Esophagus squamous epithelium (tissue), 5 donors: ENCODE results near the gene INSRR. TPM values are rescaled to one million over a fixed set of nuclear protein-coding genes. Genes with fewer than 3 reads are reported as not detected.

Experiments
- DNase-seq: peaks from one replicate; lab custom pipeline; 2025; lab: John Stamatoyannopoulos, UW
- H3K27ac ChIP-seq, 4 donors: fragments of 200-600 bp; sonication (generic); one replicate each; pipeline ENCODE4 v1.5.1; 2016 to 2019; ENCODE audit warnings: mild to moderate bottlenecking in 1 of 4
- H3K27me3 ChIP-seq, 4 donors: fragments of 200-600 bp; sonication (generic); 1 replicate in 3 of 4; 2 replicates in 1 of 4; pipeline versions ENCODE4 v1.5.1 to v1.6.0; 2017 to 2021; ENCODE audit warnings: antibody characterized with exemption in 1 of 4
- H3K36me3 ChIP-seq, 3 donors: fragments of 200-600 bp; sonication (generic); one replicate each; pipeline ENCODE4 v1.5.1; 2016 to 2019
- H3K4me1 ChIP-seq, 3 donors: fragments of 200-600 bp; sonication (generic); one replicate each; pipeline ENCODE4 v1.5.1; 2017 to 2019
- H3K4me3 ChIP-seq, 4 donors: fragments of 200-600 bp; sonication (generic); 1 replicate in 3 of 4; 2 replicates in 1 of 4; pipeline ENCODE4 v1.5.1; 2016 to 2019; ENCODE audit warnings: mild to moderate bottlenecking in 2 of 4, moderate library complexity in 1 of 4
- H3K9me3 ChIP-seq, 3 donors: fragments of 200-600 bp; sonication (generic); one replicate each; pipeline ENCODE4 v1.5.1; 2016 to 2019
- CTCF ChIP-seq, 6 experiments: fragments of 450-650 bp in 4 of 6; fragments of 200-600 bp in 2 of 6; sonication (generic) in 2 of 6; IDR thresholded peaks; one replicate each; pipeline ENCODE4 v1.5.1; 2016 to 2019; ENCODE audit warnings: antibody characterized with exemption in 6 of 6, mild to moderate bottlenecking in 4 of 6, moderate library complexity in 4 of 6
- POLR2A ChIP-seq, 4 donors: fragments of 450-650 bp; IDR thresholded peaks; one replicate each; pipeline ENCODE4 v1.6.1; 2017; ENCODE audit warnings: antibody characterized with exemption in 4 of 4, mild to moderate bottlenecking in 4 of 4, moderate library complexity in 3 of 4
- WGBS, 2 donors: methylation state at CpG; one replicate each; pipeline ENCODE4 v1.1.5; 2018; 5-methylcytosine and 5-hydroxymethylcytosine counted together
- intact Hi-C: fragments of 100-400 bp; cut with DNase I; formaldehyde crosslinking; loops from one replicate; pipeline ENCODE4 v1.15.0; 2022
- total RNA-seq, 4 donors: library from RNA; depleted of rRNA; stranded (reverse); fragments of >200 nt; gene quantifications; one replicate each; pipeline ENCODE4 v1.1.0, GENCODE V29; 2016
- donor health status: DM: yes; HTN: yes; CAD: no.

The INSRR gene
- total RNA-seq, 4 donors from 2014 or later: not detected

- 70% methylated on average over 4 of the region's 4 CpGs; no CpG with 5 or more reads in 1 of the 2 donors for WGBS, 2 donors
- H3K27me3 ChIP-seq: peaks cover 0 to 88% (median 0%) of the 10 kb centered on the region in 4 donors
These were observed 22.7 kb upstream of the INSRR start for GRCh38 chr1:156881663-156882062.

GRCh38 chr1:156881101-156881500, 22.2 kb upstream of the INSRR start:
- Histone ChIP-seq H3K9me3 (no peaks in the 10 kb centered on the region), H3K4me3 (no peak overlapping the region), H3K36me3 (no peaks in the 10 kb centered on the region), H3K27me3 (peaks cover 0 to 88% (median 0%) of the 10 kb centered on the region in 4 donors), H3K27ac (no peak overlapping the region), H3K4me1 (no peaks in the 10 kb centered on the region)
- WGBS, 2 donors: 50 to 52% methylated on average over 4 to 8 of the region's 10 CpGs
- intact Hi-C loops: no loop called here
- DNase-seq: no peak
- TF ChIP-seq CTCF (IDR thresholded peaks at IDR 0.05): no peak
- TF ChIP-seq POLR2A (IDR thresholded peaks at IDR 0.05): no peak

More at GRCh38 chr1:156881663-156882062, 22.7 kb upstream of the INSRR start:
- Histone ChIP-seq H3K4me1 (no peaks in the 10 kb centered on the region), H3K9me3 (no peaks in the 10 kb centered on the region), H3K4me3 (no peak overlapping the region), H3K36me3 (no peaks in the 10 kb centered on the region), H3K27ac (no peak overlapping the region)
- intact Hi-C loops: no loop called here
- DNase-seq: no peak
- TF ChIP-seq CTCF (IDR thresholded peaks at IDR 0.05) (no peak), POLR2A (IDR thresholded peaks at IDR 0.05) (no peak)

GRCh38 chr1:156880473-156880872, 21.6 kb upstream of the INSRR start:
- H3K36me3 ChIP-seq: no peaks in the 10 kb centered on the region
- intact Hi-C loops: no loop called here
- no peak for TF ChIP-seq POLR2A (IDR thresholded peaks at IDR 0.05)
- no peak for TF ChIP-seq CTCF (IDR thresholded peaks at IDR 0.05)
- WGBS, 2 donors: 74 to 90% methylated on average over 3 to 5 of the region's 5 CpGs
- no peak for DNase-seq
- no peak overlapping the region for H3K4me3 ChIP-seq
- no peaks in the 10 kb centered on the region for H3K9me3 ChIP-seq
- no peaks in the 10 kb centered on the region for H3K4me1 ChIP-seq
- no peak overlapping the region for H3K27ac ChIP-seq
- H3K27me3 ChIP-seq: peaks cover 0 to 89% (median 0%) of the 10 kb centered on the region in 4 donors

- no peak for DNase-seq
- Histone ChIP-seq H3K9me3 (no peaks in the 10 kb centered on the region), H3K4me1 (no peaks in the 10 kb centered on the region), H3K27ac (no peak overlapping the region), H3K4me3 (no peak overlapping the region), H3K27me3 (peaks cover 0 to 95% (median 0%) of the 10 kb centered on the region in 4 donors), H3K36me3 (no peaks in the 10 kb centered on the region)
- TF ChIP-seq POLR2A (IDR thresholded peaks at IDR 0.05): no peak
- TF ChIP-seq CTCF (IDR thresholded peaks at IDR 0.05): no peak
- WGBS, 2 donors: 82 to 89% methylated on average over 11 to 12 of the region's 21 CpGs
- intact Hi-C loops: no loop called here
These were observed 21.0 kb upstream of the INSRR start for GRCh38 chr1:156879876-156880275.

GRCh38 chr1:156877433-156878170, 18.7 kb upstream of the INSRR start:
- Histone ChIP-seq H3K27me3 (peaks cover 0 to 86% (median 0%) of the 10 kb centered on the region in 4 donors), H3K27ac (no peak overlapping the region), H3K36me3 (no peaks in the 10 kb centered on the region), H3K4me1 (no peaks in the 10 kb centered on the region), H3K9me3 (no peaks in the 10 kb centered on the region), H3K4me3 (no peak overlapping the region)
- intact Hi-C loops: no loop called here
- no peak for DNase-seq
- WGBS, 2 donors: 82 to 85% methylated on average over 3 to 5 of the region's 5 CpGs
- TF ChIP-seq POLR2A (IDR thresholded peaks at IDR 0.05) (no peak), CTCF (IDR thresholded peaks at IDR 0.05) (no peak)
